ENCODE measurements around the gene ABL2. TPM values are rescaled to one million over a fixed set of nuclear protein-coding genes. Genes with fewer than 3 reads are reported as not detected.

ABL2 gene
- polyA plus RNA-seq, 5 donors, result 8.0 to 11.2 (median 9.9) TPM

DNA sequence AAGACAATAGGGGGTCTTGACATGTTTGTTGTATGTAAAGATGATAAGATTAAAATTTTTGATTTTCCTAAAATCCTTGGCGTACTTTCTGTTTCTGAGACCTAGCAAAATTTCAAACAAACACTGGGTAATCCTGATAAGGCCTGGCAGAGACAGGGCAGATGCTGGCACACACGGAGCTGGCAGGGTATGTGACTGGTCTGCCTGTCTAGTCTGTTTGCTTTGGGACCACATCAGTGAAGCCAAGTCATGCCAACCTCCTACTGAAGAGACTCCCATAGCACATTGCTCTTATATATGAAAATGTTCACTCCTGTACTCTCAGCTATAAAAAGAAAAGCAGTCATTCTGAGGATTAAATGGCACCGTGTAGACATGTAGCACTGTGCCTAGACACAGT lies 133.6 kb downstream of the ABL2 start:
- DNase-seq, result no peak

DNA sequence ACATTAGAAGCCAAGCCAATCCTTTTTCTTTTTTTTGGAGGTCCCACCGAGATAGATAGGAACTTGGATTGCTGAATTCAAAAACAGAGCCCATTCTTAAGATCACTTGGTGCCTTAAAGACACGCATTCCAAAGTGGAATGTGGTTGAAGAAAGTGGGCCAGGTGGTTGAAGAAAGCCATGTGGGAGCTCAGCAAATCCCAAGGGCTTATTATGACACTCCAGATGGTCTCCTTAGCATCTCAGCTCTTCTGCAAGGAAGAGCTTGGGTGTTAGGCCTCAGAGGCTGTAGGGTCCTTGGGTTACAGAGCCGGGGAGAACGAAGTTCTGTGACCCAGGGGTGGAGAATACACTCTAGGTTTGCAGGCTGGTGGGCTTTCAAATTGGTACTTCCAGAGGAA lies 134.1 kb downstream of the ABL2 start:
- DNase-seq, result no peak

DNA sequence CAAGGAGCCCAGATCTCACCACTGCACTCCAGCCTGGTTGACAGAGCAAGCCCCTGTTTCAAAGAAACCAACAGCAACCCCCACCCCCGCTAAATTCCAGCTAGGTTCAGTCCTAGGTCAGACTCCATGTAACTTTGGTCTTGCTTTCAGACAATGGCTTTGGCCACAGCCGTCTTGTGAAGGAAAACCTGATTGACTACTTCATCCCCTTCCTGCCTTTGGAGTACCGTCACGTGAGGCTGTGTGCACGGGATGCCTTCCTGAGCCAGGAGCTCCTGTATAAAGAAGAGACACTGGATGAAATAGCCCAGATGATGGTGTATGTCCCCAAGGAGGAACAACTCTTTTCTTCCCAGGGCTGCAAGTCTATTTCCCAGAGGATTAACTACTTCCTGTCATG lies 134.7 kb downstream of the ABL2 start:
- peak in 1 of 2 donors; percentile 38 for DNase-seq

DNA sequence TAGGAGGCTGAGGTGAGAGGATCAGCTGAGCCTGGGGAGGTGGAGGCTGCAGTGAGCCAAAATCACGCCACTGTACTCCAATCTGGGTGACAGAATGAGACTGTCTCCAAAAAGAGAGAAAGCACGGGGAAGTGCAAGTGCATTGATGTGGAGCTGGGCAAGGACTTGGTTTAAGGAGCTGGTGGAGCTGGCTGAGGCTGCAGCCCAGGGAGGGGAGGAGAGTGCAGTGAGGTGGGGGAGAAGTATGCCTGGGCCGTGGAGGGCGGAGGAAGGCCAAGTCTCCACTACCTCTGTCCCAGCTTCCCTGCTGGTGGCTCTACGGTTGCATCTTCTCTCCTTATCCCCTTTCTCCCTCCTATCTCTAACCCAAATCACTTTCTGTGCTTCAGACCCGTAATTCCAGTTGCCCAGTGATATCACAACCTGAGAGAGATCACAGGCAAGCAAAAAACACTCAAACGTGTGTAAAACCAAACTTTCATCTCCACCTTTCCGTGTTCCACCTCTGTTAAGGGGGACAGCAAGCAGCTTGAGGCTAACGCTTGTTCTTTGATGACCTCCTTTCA lies 136.5 kb downstream of the ABL2 start:
- no peak for DNase-seq

DNA sequence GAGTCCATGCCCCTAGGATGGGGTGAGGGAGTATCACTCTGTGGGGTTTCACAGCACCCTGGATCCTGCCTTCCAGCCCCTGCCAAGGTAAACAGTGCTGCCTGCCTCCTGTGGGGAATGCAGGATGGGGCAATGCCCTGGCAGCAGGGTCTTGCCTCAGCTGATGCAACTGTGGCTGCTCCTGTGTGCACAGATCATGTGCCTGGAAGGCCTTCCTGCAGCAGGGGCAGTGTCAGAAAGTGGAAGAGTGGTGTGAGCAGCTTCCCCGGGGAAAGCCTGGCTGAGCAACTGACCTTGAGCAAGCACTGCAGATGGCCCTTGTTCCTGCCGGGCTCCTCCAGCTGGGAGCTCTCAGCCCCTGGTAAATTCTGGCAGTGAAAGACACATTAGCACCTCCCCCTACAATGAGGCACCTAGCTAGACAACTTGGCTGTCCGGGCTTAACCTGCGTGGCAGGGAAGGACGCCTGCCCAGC lies 137.7 kb downstream of the ABL2 start:
- no peak for DNase-seq

DNA sequence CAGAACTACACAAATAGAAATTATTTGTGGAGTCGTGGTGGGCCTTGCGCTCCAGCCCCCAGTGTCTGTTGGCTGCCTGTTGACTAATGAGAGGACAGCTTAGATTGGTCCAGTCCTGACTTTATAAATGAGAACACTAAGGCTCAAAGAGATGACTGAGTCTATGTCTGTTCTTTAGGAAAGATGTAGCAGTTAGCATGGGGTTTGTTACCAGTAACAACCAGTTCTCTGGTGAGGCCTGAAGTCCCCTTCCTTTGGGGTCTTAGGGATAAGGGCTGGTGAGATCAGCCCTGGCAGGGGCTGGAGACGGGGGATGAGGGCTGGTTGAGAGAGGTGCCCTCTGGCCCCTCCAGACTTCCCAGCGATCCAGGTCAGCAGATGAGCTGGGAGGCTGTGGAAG lies 138.6 kb downstream of the ABL2 start:
- DNase-seq, result no peak

DNA sequence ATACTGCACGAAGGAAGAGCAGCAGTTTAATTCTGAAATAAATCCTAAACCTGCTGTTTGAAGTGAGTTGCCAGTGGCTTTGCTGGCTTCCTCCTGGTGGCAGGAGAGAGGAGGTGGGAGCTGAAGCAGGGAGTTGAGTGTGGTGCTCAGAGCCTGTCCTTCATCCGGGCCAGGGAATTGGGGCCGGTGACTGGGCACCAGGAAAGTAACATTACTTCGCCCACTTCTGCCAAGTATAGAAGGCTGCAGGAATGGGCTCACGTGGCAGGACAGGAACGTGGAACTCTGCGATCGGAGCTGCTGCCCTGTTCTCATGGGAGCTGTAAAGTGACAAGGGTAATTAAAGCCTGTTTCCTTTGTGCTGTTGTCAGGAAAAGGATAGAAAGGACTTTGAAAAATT lies 139.0 kb downstream of the ABL2 start:
- DNase-seq, result no peak

DNA sequence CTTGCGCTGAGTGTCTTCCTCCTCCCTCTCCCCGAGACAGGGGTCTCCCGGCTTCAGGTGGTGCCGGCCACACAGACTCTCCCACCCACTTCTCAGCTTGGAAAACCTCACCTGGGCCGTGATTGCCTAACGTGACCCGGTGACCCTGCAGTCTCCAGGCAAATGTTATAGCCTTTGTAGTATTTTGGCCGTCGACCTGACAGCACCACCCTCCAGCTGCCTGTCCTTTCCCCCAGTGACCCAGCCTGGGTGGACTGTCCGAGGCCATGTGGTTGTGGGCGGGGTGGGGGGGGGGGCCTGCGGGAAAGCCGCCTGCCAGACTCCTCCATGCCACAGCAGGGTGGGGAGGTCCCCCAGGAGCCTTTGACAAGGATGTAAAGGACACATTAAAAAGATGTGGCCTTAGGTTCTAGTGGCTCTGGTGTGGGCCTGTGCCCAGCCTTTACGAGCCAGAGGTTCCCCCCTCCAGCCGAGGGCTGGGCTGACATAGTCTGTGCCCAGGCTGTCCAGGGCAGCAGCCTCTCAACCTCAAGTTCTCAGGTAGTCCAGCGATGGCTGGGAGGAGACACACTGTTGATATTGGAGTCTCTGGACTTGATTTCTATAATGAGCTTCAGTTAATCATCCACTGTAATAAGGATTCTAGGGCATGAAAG lies 139.5 kb downstream of the ABL2 start:
- no peak for DNase-seq

DNA sequence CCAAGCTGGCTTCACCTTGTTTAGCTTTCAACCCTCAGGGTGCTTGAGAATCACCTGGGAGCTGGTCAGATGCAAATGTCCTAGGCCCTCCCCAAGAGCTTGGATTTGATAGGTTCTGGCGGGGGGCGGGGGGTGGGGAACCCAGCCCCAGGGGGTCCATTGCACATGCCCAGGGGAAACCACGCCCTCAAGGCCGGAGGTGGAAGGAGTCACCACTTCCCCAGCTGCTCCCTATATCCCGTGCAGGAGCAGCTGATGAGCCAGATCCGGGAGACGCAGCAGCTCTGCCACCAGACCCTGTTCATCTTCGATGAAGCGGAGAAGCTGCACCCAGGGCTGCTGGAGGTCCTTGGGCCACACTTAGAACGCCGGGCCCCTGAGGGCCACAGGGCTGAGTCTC lies 141.8 kb downstream of the ABL2 start:
- DNase-seq, result no peak

DNA sequence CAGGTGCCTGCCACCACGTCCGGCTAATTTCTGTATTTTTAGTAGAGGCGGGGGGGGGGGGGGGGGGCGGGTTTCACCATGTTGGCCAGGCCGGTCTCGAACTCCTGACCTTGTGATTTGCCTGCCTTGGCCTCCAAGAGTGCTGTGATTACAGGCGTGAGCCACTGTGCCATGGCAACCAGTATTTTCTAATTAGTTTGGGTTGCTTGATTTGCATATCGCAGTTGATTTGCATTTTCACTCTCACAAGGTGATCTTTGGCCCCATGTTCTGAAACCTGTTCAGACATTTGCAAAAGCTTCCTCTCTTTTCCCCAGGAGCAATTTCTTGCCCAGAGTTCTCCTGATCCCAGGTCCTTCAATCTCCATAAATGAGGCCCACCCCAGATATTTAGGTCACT lies 145.9 kb downstream of the ABL2 start:
- no peak for DNase-seq

DNA sequence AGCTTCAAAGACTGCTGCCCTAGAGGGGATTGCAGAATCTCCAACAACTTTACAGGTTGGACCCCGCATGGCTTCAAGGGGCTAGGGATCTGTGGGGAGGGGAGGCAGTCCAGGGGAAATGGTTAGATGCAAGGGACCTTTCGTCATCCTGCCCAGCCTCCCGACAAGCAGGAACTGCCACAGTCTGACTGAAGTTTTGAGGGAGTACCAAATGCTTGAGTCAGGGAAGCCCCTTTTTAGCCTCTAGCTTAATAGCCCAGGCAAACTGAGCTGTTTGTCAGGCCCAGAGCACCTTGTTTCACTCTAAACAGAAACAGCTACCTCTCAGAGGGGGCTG lies 146.5 kb downstream of the ABL2 start:
- no peak for DNase-seq

DNA sequence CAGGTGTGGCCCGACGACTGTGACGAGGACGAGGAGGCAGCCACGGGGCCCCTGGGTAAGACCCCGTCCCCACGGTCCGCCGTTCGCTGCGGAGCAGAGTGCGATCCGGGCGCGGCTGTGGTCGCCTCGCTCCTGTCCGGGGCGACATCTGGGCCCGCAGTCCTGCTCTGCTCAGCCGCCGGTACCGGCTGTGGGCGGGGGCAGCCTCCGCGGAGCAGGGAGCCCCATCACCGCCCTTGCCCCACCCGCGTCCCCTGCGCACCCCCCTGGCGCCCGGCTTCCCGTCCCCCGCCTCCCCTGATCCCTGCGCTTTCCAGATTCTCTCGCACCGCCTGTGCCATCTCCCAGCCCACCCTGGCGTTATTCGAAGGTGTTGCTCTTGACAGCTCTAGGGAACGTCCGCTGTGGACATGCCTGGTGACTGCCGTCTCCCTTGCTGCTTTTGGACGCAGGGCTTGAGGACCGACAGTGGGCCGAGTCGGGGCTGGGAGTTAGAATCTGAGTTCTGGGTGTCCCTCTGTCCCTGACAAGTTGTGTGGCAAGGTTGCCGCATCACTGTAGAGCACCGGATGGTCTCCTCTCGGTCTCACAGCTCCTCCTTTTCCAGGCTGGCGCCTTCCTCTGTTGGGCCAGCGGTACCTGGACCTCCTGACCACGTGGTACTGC lies 147.0 kb downstream of the ABL2 start:
- no peak for DNase-seq

DNA sequence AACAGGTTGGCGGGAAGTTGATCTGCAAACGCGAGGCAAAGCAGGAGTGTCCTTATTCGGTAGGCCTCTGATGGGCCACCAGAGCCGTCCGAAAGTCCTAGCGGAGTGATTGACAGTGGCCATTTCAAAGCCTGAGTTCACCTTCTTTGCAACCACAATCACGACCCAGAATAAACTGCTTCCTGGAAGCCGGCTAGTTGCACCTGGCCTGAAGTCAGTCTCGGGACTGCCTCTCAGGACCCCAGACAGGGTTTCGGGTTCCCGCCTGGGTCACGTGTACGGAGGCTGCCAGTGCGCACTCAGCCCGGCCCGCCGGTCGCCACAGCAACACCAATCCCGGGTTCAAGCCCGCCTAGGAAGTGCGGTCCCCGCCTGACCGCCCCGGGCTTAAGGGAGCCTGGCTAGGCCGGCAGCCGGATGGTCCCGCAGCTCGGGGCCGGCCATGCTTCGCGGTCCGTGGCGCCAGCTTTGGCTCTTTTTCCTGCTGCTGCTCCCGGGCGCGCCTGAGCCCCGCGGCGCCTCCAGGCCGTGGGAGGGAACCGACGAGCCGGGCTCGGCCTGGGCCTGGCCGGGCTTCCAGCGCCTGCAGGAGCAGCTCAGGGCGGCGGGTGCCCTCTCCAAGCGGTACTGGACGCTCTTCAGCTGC lies 147.7 kb downstream of the ABL2 start, which contains the start of gene TOR3A:
TSS of gene TOR3A (plus strand) at position 384 of the 646 bp plus-strand sequence. CDS start at position 443, 59 bp downstream.
- DNase-seq, result peak; percentile 86 to 87

DNA sequence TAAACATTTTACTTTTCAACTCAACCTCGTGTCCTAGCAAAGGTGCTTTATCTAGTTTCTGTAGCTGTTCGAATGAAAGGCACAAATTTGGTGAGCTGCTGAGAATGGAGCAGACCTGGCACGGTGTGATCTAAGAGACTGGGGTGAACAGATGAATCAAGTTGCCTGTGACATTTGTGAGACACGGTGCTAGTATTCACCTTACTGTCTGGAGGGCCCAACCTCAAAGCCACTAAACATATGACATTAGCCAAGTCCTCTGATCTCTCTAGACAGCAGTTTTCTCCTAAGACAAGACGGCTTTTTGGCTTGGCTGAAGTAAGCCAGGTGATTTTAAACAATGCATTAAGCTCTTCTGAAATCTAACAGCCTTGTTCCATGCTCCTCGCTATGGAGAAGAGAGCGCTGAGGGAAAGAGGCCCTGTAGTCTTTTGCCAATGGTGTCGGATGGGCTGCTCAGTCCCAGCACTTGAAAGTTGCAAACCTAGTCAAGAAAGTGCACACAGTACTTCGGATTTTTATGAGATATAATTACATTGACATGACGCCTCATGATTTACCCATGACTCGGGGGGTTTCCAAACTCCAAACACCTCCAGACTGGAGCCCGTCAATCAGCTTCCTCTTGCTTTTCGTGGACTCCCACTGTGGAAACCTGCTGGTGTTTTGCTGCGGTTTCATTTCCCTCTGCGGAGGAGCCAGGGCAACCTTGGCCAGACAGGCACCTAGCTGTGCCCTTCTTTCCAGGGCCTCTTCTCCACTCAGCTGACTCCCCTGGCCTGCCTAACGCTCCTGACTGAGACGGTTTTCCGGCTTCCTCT lies 148.4 kb downstream of the ABL2 start:
- no peak for DNase-seq

DNA sequence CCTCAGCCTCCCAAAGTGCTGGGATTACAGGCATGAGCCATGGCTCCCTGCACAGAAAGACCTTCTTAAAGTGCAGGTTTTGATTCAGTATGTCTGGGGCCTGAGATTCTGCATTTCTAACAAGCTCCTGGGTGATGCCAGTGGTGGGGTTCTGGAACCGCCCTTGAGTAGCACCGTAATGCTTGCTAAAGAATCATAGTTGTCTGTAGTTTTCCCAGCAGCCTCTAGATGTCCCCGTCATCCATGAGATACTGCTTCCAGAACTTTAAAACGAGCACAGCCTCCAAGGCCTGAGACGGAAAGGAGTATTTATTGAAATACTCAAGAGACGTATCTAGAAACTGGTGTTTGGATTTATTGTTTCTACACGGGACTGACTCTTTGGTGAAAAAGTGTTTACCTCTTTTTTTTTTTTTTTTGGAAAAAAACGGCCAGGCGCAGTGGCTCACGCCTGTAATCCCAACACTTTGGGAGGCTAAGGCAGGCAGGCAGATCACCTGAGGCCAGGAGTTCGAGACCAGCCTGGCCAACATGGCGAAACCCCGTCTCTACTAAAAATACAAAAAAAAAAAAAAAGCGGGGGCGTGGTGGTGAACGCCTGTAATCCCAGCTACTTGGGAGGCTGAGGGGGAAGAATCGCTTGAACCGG lies 150.2 kb downstream of the ABL2 start:
- peak in 1 of 2 donors; percentile 62 for DNase-seq

DNA sequence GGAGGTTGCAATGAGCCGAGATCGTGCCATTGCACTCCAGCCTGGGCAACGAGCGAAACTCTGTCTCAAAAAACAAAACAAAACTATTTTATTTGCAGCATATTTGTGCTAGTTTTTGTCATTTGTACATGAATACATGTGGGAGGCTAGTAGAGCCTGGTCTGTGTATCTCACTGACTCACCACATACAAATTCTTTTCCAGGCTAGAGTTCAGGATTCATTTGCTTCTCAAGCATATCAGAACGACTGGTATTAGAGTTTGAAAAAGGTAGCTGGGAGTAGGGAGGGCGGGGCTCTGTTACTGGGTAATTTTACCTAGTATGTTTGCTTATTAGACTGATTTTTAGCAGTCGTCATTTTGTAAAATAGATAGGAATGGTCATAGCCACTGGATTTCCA lies 152.1 kb downstream of the ABL2 start:
- no peak for DNase-seq

DNA sequence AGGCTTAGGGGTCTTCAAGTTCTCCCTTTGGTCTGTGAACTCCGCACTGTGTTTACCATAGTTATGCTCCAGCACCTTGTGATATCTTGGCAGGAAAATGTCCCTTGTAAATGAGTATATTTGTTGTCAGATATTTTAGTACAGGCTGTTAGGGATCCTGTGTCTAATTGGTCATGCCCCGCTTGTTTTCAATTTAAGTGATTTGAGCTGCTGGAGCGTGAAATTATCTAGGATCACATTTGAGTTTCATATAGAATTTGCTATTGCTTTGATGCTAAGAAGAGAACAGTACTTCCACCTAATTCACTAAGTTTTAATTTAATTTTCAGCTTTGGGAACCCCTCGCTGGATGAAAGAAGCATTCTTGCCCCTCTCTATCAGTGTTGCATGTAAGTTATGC lies 163.0 kb downstream of the ABL2 start:
- no peak for DNase-seq

DNA sequence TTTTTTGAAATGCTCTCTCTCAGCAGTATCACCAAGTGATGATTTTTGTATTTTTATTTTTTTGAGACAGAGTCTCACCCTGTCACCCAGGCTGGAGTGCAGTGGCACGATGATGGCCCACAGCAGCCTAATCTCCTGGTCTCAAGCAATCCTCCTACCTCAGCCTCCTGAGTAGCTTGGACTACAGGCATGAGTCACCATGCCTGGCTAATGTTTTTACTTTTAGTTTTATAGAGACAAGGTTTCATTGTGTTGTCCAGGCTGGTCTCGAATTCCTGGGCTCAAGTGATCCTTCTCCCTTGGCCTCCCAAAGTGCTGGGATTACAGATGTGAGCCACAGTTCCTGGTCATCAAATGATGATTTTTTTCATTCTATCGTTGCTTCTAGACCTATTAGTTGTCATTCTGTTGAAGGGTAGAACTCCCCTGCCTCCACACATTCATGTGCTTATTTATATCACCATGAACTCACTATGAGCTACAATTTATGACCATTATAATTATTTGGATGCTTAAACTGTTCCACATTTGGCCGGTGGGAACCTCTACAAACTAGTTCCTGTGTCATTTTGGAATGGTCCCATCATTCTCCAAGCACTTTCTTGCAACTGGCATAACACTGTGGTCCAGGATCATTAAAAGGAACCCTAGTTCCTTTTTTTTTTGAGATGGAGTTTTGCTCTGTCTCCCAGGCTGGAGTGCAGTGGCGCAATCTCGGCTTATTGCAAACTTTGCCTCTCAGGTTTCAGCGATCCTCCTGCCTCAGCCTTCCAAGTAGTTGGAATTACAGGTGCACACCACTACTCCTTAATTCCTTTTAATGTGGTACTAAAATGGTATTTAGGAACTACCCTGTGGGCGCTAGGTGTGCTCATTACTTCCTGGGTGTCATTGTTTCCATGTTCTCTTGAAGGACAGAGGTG lies 167.9 kb downstream of the ABL2 start:
- no peak for DNase-seq

DNA sequence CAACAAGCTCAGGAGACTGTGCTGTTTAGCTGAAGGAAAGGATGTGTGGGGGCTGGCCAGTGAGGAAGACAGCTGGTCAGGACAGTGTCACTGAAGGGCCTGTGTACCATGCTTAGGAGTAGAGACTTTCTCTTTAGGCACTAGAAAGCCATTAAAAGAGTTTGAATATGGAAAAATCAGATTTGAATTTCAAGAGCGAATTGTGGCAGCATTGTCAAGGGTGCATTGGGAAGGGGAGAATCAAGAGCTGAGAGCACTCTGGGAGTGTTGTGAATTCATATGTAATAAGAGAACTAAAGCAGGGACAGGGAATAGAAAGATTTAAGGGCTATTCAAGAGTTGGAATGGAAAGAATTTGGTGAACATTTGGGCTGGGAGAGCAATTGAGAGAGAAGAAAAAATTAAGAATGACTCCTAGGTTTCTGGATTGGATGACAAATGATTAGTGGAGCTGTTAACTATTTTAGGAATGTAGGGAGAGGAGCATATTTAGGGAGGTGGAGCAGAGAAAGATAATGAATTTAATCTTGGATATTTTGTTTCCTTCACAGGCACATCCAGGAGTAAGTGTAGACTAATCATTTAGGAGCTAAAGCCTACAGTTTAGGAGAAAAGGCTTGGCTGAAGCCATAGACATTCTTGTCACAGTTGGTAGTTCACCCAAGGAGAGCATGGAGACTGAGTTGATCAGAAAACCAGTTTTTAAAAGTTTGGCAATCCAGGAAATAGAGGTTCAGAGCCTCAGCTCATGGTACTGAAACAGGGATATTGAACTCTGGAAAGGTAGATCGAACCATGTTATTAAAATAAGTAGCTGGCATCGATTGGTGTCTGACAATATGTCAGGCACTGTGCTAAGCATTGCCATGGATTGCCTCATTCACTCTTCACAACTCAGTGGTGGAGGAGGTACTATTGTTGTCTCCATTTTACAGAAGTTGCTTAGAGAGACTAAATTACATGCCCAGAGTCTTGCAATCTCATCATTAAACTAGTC lies 170.7 kb downstream of the ABL2 start:
- no peak for DNase-seq
